GM23338 (cell line): Measurements from ENCODE around the gene BUB1.

Experiments
- CREB1 ChIP-seq: fragments of 250-450 bp; sonication (Bioruptor Pico); IDR thresholded peaks from 2 replicates; pipeline ENCODE4 v1.5.0; 2020; ENCODE audit warnings: low read depth, mild to moderate bottlenecking, moderate library complexity
- CTCF ChIP-seq, 2 experiments: fragments of 200-600 bp in 1 of 2; sonication (generic) in 1 of 2; conservative IDR thresholded peaks; 2 replicates each; pipeline versions ENCODE4 v1.5.1 to v1.6.1; 2016 to 2017; ENCODE audit warnings: antibody characterized with exemption in 2 of 2, low read depth in 2 of 2, mild to moderate bottlenecking in 2 of 2, moderate library complexity in 1 of 2
- ETS1 ChIP-seq: IDR thresholded peaks from 2 replicates; pipeline ENCODE4 v1.6.1; 2016; ENCODE audit warnings: antibody characterized with exemption
- EZH2 ChIP-seq: fragments of 200-600 bp; sonication (generic); IDR thresholded peaks from one replicate; pipeline ENCODE4 v1.8.0; 2017; ENCODE audit warnings: antibody characterized with exemption, mild to moderate bottlenecking, low read depth; ENCODE audit not compliant: unreplicated experiment
- JUNB ChIP-seq: IDR thresholded peaks from one replicate; pipeline ENCODE4 v1.6.1; 2016; ENCODE audit warnings: antibody characterized with exemption; ENCODE audit not compliant: unreplicated experiment
- POLR2AphosphoS5 ChIP-seq: IDR thresholded peaks from 2 replicates; pipeline ENCODE4 v1.6.1; 2016; ENCODE audit warnings: antibody characterized with exemption, low read depth
- TF ChIP-seq, protein P1 (sequence below): IDR thresholded peaks from one replicate; pipeline ENCODE4 v1.6.1; 2018; ENCODE audit warnings: antibody characterized with exemption; ENCODE audit not compliant: unreplicated experiment

- TF ChIP-seq CTCF (conservative IDR thresholded peaks at IDR 0.05; ENCODE audit: low read depth in 2 of 2), result no peak
- no peak for TF ChIP-seq POLR2AphosphoS5
- TF ChIP-seq, protein P1, sequence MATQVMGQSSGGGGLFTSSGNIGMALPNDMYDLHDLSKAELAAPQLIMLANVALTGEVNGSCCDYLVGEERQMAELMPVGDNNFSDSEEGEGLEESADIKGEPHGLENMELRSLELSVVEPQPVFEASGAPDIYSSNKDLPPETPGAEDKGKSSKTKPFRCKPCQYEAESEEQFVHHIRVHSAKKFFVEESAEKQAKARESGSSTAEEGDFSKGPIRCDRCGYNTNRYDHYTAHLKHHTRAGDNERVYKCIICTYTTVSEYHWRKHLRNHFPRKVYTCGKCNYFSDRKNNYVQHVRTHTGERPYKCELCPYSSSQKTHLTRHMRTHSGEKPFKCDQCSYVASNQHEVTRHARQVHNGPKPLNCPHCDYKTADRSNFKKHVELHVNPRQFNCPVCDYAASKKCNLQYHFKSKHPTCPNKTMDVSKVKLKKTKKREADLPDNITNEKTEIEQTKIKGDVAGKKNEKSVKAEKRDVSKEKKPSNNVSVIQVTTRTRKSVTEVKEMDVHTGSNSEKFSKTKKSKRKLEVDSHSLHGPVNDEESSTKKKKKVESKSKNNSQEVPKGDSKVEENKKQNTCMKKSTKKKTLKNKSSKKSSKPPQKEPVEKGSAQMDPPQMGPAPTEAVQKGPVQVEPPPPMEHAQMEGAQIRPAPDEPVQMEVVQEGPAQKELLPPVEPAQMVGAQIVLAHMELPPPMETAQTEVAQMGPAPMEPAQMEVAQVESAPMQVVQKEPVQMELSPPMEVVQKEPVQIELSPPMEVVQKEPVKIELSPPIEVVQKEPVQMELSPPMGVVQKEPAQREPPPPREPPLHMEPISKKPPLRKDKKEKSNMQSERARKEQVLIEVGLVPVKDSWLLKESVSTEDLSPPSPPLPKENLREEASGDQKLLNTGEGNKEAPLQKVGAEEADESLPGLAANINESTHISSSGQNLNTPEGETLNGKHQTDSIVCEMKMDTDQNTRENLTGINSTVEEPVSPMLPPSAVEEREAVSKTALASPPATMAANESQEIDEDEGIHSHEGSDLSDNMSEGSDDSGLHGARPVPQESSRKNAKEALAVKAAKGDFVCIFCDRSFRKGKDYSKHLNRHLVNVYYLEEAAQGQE, result no peak
- no peak for TF ChIP-seq JUNB
- TF ChIP-seq CREB1, result no peak
- TF ChIP-seq ETS1, result no peak
- TF ChIP-seq EZH2, result no peak
Measured at GRCh38 chr2:110657724-110658305, 20.0 kb downstream of the BUB1 start.
